Spleen (tissue), 7 donors: Measurements from ENCODE around the gene ECEL1.

ENCODE experiments used
- POLR2A ChIP-seq, 3 donors: fragments of 450-650 bp; IDR thresholded peaks; one replicate each; pipeline ENCODE4 v1.5.1; 2017; ENCODE audit warnings: antibody characterized with exemption in 3 of 3, mild to moderate bottlenecking in 1 of 3
- POLR2AphosphoS5 ChIP-seq, 3 donors: sonication (generic); formaldehyde crosslinking; IDR thresholded peaks; one replicate each; pipeline ENCODE4 v1.5.1; 2017; ENCODE audit warnings: antibody characterized with exemption in 3 of 3
- TF ChIP-seq, protein P1 (sequence below), 11 experiments: fragments of 200-600 bp in 7 of 11; fragments of 450-650 bp in 4 of 11; sonication (generic) in 4 of 11; IDR thresholded peaks in 8 of 11; conservative IDR thresholded peaks in 3 of 11; 1 replicate in 7 of 11; 2 replicates in 4 of 11; pipeline versions ENCODE4 v1.4.0 to v1.8.0; 2016 to 2021; ENCODE audit warnings: antibody characterized with exemption in 11 of 11, inconsistent platforms in 4 of 11, mild to moderate bottlenecking in 1 of 11
- donor health status: DM: no; HTN: no; CAD: no; lungs with moderate emphysema.
- donor health status: DM: no; HTN: no; CAD: no.
- donor health status: DM: no; HTN: no; CAD: no.

DNA sequence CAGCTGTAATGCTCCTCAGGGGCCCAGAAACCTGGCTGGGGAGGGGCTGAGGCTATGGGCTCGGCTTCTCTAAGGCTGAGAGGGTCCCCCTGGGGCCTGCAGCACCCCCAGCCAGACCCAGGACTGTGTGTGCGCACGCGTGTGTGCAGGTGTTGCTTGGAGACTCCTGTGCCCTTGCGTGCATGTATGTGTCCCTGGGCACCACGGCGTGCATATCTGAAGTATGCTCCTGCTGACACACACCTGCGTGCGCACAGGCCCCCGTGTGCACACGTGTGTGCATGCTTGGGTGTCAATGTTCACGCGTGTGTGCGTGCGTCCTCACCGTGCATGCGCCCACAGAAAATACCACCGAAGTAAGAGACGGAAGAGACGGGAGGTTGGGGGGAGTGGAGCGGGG lies 14.9 kb upstream of the ECEL1 start:
- TF ChIP-seq, protein P1, sequence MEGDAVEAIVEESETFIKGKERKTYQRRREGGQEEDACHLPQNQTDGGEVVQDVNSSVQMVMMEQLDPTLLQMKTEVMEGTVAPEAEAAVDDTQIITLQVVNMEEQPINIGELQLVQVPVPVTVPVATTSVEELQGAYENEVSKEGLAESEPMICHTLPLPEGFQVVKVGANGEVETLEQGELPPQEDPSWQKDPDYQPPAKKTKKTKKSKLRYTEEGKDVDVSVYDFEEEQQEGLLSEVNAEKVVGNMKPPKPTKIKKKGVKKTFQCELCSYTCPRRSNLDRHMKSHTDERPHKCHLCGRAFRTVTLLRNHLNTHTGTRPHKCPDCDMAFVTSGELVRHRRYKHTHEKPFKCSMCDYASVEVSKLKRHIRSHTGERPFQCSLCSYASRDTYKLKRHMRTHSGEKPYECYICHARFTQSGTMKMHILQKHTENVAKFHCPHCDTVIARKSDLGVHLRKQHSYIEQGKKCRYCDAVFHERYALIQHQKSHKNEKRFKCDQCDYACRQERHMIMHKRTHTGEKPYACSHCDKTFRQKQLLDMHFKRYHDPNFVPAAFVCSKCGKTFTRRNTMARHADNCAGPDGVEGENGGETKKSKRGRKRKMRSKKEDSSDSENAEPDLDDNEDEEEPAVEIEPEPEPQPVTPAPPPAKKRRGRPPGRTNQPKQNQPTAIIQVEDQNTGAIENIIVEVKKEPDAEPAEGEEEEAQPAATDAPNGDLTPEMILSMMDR (IDR thresholded peaks at IDR 0.05 in 8 of 11, conservative IDR thresholded peaks at IDR 0.05 in 3 of 11): no peak
- TF ChIP-seq POLR2AphosphoS5 (IDR thresholded peaks at IDR 0.05) (no peak), POLR2A (IDR thresholded peaks at IDR 0.05) (no peak)
